ENCODE data around the gene PLA2G2F. TPM values are rescaled to one million over a fixed set of nuclear protein-coding genes. Genes with fewer than 3 reads are reported as not detected.

Gene PLA2G2F
- total and polyA plus RNA-seq, 9 of the 15 experiments (the other 6 are each of a cell fraction or from before 2014, with no cell fraction given): not detected

DNA sequence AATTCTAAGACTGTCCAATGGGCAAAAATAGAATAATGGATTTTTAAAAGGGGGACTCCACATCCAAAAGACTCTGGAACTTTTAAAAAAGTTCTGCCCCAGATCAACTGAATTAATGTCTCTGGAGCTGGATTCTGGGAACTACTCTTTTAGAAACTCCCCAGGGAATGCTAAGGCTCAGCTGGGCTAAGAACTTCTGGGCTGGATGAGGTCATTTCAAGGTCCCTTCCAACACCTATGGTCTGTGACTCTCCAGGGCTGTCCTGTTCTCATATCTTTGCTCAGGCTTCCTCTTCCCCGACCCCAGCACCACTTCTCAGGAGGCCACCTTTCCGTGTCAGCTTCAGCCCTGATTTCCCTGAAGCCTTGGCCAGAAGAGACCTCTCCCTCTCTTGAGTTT is 60.7 kb downstream of the PLA2G2F start (continued):
- TF ChIP-seq, protein P1, sequence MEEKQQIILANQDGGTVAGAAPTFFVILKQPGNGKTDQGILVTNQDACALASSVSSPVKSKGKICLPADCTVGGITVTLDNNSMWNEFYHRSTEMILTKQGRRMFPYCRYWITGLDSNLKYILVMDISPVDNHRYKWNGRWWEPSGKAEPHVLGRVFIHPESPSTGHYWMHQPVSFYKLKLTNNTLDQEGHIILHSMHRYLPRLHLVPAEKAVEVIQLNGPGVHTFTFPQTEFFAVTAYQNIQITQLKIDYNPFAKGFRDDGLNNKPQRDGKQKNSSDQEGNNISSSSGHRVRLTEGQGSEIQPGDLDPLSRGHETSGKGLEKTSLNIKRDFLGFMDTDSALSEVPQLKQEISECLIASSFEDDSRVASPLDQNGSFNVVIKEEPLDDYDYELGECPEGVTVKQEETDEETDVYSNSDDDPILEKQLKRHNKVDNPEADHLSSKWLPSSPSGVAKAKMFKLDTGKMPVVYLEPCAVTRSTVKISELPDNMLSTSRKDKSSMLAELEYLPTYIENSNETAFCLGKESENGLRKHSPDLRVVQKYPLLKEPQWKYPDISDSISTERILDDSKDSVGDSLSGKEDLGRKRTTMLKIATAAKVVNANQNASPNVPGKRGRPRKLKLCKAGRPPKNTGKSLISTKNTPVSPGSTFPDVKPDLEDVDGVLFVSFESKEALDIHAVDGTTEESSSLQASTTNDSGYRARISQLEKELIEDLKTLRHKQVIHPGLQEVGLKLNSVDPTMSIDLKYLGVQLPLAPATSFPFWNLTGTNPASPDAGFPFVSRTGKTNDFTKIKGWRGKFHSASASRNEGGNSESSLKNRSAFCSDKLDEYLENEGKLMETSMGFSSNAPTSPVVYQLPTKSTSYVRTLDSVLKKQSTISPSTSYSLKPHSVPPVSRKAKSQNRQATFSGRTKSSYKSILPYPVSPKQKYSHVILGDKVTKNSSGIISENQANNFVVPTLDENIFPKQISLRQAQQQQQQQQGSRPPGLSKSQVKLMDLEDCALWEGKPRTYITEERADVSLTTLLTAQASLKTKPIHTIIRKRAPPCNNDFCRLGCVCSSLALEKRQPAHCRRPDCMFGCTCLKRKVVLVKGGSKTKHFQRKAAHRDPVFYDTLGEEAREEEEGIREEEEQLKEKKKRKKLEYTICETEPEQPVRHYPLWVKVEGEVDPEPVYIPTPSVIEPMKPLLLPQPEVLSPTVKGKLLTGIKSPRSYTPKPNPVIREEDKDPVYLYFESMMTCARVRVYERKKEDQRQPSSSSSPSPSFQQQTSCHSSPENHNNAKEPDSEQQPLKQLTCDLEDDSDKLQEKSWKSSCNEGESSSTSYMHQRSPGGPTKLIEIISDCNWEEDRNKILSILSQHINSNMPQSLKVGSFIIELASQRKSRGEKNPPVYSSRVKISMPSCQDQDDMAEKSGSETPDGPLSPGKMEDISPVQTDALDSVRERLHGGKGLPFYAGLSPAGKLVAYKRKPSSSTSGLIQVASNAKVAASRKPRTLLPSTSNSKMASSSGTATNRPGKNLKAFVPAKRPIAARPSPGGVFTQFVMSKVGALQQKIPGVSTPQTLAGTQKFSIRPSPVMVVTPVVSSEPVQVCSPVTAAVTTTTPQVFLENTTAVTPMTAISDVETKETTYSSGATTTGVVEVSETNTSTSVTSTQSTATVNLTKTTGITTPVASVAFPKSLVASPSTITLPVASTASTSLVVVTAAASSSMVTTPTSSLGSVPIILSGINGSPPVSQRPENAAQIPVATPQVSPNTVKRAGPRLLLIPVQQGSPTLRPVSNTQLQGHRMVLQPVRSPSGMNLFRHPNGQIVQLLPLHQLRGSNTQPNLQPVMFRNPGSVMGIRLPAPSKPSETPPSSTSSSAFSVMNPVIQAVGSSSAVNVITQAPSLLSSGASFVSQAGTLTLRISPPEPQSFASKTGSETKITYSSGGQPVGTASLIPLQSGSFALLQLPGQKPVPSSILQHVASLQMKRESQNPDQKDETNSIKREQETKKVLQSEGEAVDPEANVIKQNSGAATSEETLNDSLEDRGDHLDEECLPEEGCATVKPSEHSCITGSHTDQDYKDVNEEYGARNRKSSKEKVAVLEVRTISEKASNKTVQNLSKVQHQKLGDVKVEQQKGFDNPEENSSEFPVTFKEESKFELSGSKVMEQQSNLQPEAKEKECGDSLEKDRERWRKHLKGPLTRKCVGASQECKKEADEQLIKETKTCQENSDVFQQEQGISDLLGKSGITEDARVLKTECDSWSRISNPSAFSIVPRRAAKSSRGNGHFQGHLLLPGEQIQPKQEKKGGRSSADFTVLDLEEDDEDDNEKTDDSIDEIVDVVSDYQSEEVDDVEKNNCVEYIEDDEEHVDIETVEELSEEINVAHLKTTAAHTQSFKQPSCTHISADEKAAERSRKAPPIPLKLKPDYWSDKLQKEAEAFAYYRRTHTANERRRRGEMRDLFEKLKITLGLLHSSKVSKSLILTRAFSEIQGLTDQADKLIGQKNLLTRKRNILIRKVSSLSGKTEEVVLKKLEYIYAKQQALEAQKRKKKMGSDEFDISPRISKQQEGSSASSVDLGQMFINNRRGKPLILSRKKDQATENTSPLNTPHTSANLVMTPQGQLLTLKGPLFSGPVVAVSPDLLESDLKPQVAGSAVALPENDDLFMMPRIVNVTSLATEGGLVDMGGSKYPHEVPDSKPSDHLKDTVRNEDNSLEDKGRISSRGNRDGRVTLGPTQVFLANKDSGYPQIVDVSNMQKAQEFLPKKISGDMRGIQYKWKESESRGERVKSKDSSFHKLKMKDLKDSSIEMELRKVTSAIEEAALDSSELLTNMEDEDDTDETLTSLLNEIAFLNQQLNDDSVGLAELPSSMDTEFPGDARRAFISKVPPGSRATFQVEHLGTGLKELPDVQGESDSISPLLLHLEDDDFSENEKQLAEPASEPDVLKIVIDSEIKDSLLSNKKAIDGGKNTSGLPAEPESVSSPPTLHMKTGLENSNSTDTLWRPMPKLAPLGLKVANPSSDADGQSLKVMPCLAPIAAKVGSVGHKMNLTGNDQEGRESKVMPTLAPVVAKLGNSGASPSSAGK (IDR thresholded peaks at IDR 0.05): no peak
- TF ChIP-seq ZNF384 (IDR thresholded peaks at IDR 0.05; ENCODE audit: low read depth, low read length): no peak
- no peak for TF ChIP-seq SREBF1 (IDR thresholded peaks at IDR 0.05; ENCODE audit: borderline replicate concordance, low read depth, low read length)
- TF ChIP-seq ETV1 (tag; conservative IDR thresholded peaks at IDR 0.05; ENCODE audit: low read depth): no peak

Other genes starting within 250 kb of the PLA2G2F start
- not detected in 2 replicates for gene PLA2G2E, start 215.7 kb upstream of the PLA2G2F start, total RNA-seq (2014; rRNA removed)
- gene PLA2G2E, start 215.7 kb upstream of the PLA2G2F start, total RNA-seq (2014; rRNA removed; fragmentation: Illumina TruSeq; extraction: Trizol): not detected in 2 replicates
- gene PLA2G2E, start 215.7 kb upstream of the PLA2G2F start, total RNA-seq (2015; rRNA removed; fragmentation: Illumina TruSeq; extraction: Trizol): not detected in 2 replicates
- not detected in 2 replicates for gene PLA2G2E, start 215.7 kb upstream of the PLA2G2F start, total RNA-seq (2021)
- gene PLA2G2E, start 215.7 kb upstream of the PLA2G2F start, polyA plus RNA-seq (2011; rRNA removed): not detected in 2 replicates
- not detected in 2 replicates for gene PLA2G2E, start 215.7 kb upstream of the PLA2G2F start, polyA plus RNA-seq (2014; fragmentation: Illumina TruSeq; extraction: Trizol)
- gene PLA2G2E, start 215.7 kb upstream of the PLA2G2F start, polyA plus RNA-seq (2014; fragmentation: Nextera tagmentation; extraction: Ambion mirVana): not detected
- not detected in 2 replicates for gene PLA2G2E, start 215.7 kb upstream of the PLA2G2F start, polyA plus RNA-seq (2014; rRNA removed)
- not detected in 2 replicates for gene PLA2G2A, start 159.7 kb upstream of the PLA2G2F start, total RNA-seq (2014; rRNA removed)
- not detected in 2 replicates for gene PLA2G2A, start 159.7 kb upstream of the PLA2G2F start, total RNA-seq (2014; rRNA removed; fragmentation: Illumina TruSeq; extraction: Trizol)
- gene PLA2G2A, start 159.7 kb upstream of the PLA2G2F start, total RNA-seq (2015; rRNA removed; fragmentation: Illumina TruSeq; extraction: Trizol): not detected in 2 replicates
- 0.18 TPM in 1 of 2 replicates, not detected in the other for gene PLA2G2A, start 159.7 kb upstream of the PLA2G2F start, total RNA-seq (2021)
- gene PLA2G2A, start 159.7 kb upstream of the PLA2G2F start, polyA plus RNA-seq (2011; rRNA removed): not detected in 2 replicates
- not detected in 2 replicates for gene PLA2G2A, start 159.7 kb upstream of the PLA2G2F start, polyA plus RNA-seq (2014; fragmentation: Illumina TruSeq; extraction: Trizol)
- gene PLA2G2A, start 159.7 kb upstream of the PLA2G2F start, polyA plus RNA-seq (2014; fragmentation: Nextera tagmentation; extraction: Ambion mirVana): not detected
- not detected in 2 replicates for gene PLA2G2A, start 159.7 kb upstream of the PLA2G2F start, polyA plus RNA-seq (2014; rRNA removed)
- not detected in 2 replicates for gene PLA2G5, start 69.1 kb upstream of the PLA2G2F start, total RNA-seq (2014; rRNA removed)
- not detected in 2 replicates for gene PLA2G5, start 69.1 kb upstream of the PLA2G2F start, total RNA-seq (2014; rRNA removed; fragmentation: Illumina TruSeq; extraction: Trizol)
- not detected in 2 replicates for gene PLA2G5, start 69.1 kb upstream of the PLA2G2F start, total RNA-seq (2015; rRNA removed; fragmentation: Illumina TruSeq; extraction: Trizol)
- not detected in 2 replicates for gene PLA2G5, start 69.1 kb upstream of the PLA2G2F start, total RNA-seq (2021)
- gene PLA2G5, start 69.1 kb upstream of the PLA2G2F start, polyA plus RNA-seq (2011; rRNA removed): not detected in 2 replicates
- not detected in 2 replicates for gene PLA2G5, start 69.1 kb upstream of the PLA2G2F start, polyA plus RNA-seq (2014; fragmentation: Illumina TruSeq; extraction: Trizol)
- gene PLA2G5, start 69.1 kb upstream of the PLA2G2F start, polyA plus RNA-seq (2014; fragmentation: Nextera tagmentation; extraction: Ambion mirVana): not detected
- not detected in 2 replicates for gene PLA2G5, start 69.1 kb upstream of the PLA2G2F start, polyA plus RNA-seq (2014; rRNA removed)
- not detected in 2 replicates for gene PLA2G2D, start 19.8 kb upstream of the PLA2G2F start, total RNA-seq (2014; rRNA removed)
- gene PLA2G2D, start 19.8 kb upstream of the PLA2G2F start, total RNA-seq (2014; rRNA removed; fragmentation: Illumina TruSeq; extraction: Trizol): not detected in 2 replicates
- not detected in 2 replicates for gene PLA2G2D, start 19.8 kb upstream of the PLA2G2F start, total RNA-seq (2015; rRNA removed; fragmentation: Illumina TruSeq; extraction: Trizol)
- not detected in 2 replicates for gene PLA2G2D, start 19.8 kb upstream of the PLA2G2F start, total RNA-seq (2021)
- gene PLA2G2D, start 19.8 kb upstream of the PLA2G2F start, polyA plus RNA-seq (2011; rRNA removed): not detected in 2 replicates
- not detected in 2 replicates for gene PLA2G2D, start 19.8 kb upstream of the PLA2G2F start, polyA plus RNA-seq (2014; fragmentation: Illumina TruSeq; extraction: Trizol)
- gene PLA2G2D, start 19.8 kb upstream of the PLA2G2F start, polyA plus RNA-seq (2014; fragmentation: Nextera tagmentation; extraction: Ambion mirVana): not detected
- gene PLA2G2D, start 19.8 kb upstream of the PLA2G2F start, polyA plus RNA-seq (2014; rRNA removed): not detected in 2 replicates
- 11.3 and 12.4 TPM in 2 replicates for gene UBXN10, start 46.8 kb downstream of the PLA2G2F start, total RNA-seq (2014; rRNA removed)
- 15.8 and 18.7 TPM in 2 replicates for gene UBXN10, start 46.8 kb downstream of the PLA2G2F start, total RNA-seq (2014; rRNA removed; fragmentation: Illumina TruSeq; extraction: Trizol)
- 12.5 and 13.7 TPM in 2 replicates for gene UBXN10, start 46.8 kb downstream of the PLA2G2F start, total RNA-seq (2015; rRNA removed; fragmentation: Illumina TruSeq; extraction: Trizol)
- gene UBXN10, start 46.8 kb downstream of the PLA2G2F start, total RNA-seq (2021): 13.1 and 16.2 TPM in 2 replicates
- gene UBXN10, start 46.8 kb downstream of the PLA2G2F start, polyA plus RNA-seq (2011; rRNA removed): 4.8 and 10.7 TPM in 2 replicates
- 17.7 and 18.7 TPM in 2 replicates for gene UBXN10, start 46.8 kb downstream of the PLA2G2F start, polyA plus RNA-seq (2014; fragmentation: Illumina TruSeq; extraction: Trizol)
- 10 to 100 TPM; 12.3 to 13.6 TPM for gene UBXN10, start 46.8 kb downstream of the PLA2G2F start, polyA plus RNA-seq (2014; fragmentation: Nextera tagmentation; extraction: Ambion mirVana)
- gene UBXN10, start 46.8 kb downstream of the PLA2G2F start, polyA plus RNA-seq (2014; rRNA removed): 10.8 and 11.9 TPM in 2 replicates
- 0.08 and 0.18 TPM in 2 replicates for gene PLA2G2C, start 47.2 kb downstream of the PLA2G2F start, total RNA-seq (2014; rRNA removed)
- 0.06 and 0.15 TPM in 2 replicates for gene PLA2G2C, start 47.2 kb downstream of the PLA2G2F start, total RNA-seq (2014; rRNA removed; fragmentation: Illumina TruSeq; extraction: Trizol)
- 0.14 and 0.19 TPM in 2 replicates for gene PLA2G2C, start 47.2 kb downstream of the PLA2G2F start, total RNA-seq (2015; rRNA removed; fragmentation: Illumina TruSeq; extraction: Trizol)
- 0.13 and 0.29 TPM in 2 replicates for gene PLA2G2C, start 47.2 kb downstream of the PLA2G2F start, total RNA-seq (2021)
- gene PLA2G2C, start 47.2 kb downstream of the PLA2G2F start, polyA plus RNA-seq (2011; rRNA removed): 0.15 and 0.26 TPM in 2 replicates
- 0.14 and 0.49 TPM in 2 replicates for gene PLA2G2C, start 47.2 kb downstream of the PLA2G2F start, polyA plus RNA-seq (2014; fragmentation: Illumina TruSeq; extraction: Trizol)
- gene PLA2G2C, start 47.2 kb downstream of the PLA2G2F start, polyA plus RNA-seq (2014; fragmentation: Nextera tagmentation; extraction: Ambion mirVana): under 1 TPM; 0.21 to 0.48 TPM
- 0.21 and 0.32 TPM in 2 replicates for gene PLA2G2C, start 47.2 kb downstream of the PLA2G2F start, polyA plus RNA-seq (2014; rRNA removed)
- gene VWA5B1, start 151.6 kb downstream of the PLA2G2F start, total RNA-seq (2014; rRNA removed): not detected in 2 replicates
- not detected in 2 replicates for gene VWA5B1, start 151.6 kb downstream of the PLA2G2F start, total RNA-seq (2014; rRNA removed; fragmentation: Illumina TruSeq; extraction: Trizol)
- gene VWA5B1, start 151.6 kb downstream of the PLA2G2F start, total RNA-seq (2015; rRNA removed; fragmentation: Illumina TruSeq; extraction: Trizol): not detected in 2 replicates
- not detected in 2 replicates for gene VWA5B1, start 151.6 kb downstream of the PLA2G2F start, total RNA-seq (2021)
- not detected in 2 replicates for gene VWA5B1, start 151.6 kb downstream of the PLA2G2F start, polyA plus RNA-seq (2011; rRNA removed)
- not detected in 2 replicates for gene VWA5B1, start 151.6 kb downstream of the PLA2G2F start, polyA plus RNA-seq (2014; fragmentation: Illumina TruSeq; extraction: Trizol)
- gene VWA5B1, start 151.6 kb downstream of the PLA2G2F start, polyA plus RNA-seq (2014; fragmentation: Nextera tagmentation; extraction: Ambion mirVana): not detected
- gene VWA5B1, start 151.6 kb downstream of the PLA2G2F start, polyA plus RNA-seq (2014; rRNA removed): not detected in 2 replicates

Data from K562 (cell line).